GM12872 (cell line): ENCODE results near the gene CYP17A1.

Experiments
- CTCF ChIP-seq: IDR thresholded peaks from 3 replicates; pipeline ENCODE4 v1.5.1; 2011; ENCODE audit warnings: low read depth, mild to moderate bottlenecking, low read length, moderate library complexity; ENCODE audit not compliant: insufficient read depth

CYP17A1 gene

DNA sequence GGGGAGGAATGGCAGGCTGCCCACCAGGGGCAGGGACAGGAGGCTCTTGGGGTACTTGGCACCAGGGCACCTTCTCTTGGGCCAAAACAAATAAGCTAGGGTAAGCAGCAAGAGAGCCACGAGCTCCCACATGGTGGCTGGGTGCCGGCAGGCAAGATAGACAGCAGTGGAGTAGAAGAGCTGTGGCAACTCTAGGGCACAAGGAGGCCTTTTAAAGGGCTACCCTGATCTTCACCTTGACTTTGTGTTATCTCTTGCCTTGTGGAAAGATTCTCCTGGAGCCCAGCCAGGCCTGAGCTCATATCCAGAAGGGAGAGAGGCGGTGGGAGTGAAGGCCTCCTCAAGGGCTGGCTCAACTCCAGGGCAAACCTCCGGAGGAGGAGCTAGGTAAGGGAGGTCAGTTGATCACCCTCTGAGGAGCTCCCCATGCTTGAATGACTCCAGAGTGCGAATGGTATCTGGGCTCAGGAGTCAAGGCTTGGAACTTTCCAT is at the start of gene CYP17A1:
CYP17A1 (minus strand) TSS at position 184 of the 492 bp plus-strand sequence; CDS start at position 132, 52 bp downstream.
- no peak for TF ChIP-seq CTCF

DNA sequence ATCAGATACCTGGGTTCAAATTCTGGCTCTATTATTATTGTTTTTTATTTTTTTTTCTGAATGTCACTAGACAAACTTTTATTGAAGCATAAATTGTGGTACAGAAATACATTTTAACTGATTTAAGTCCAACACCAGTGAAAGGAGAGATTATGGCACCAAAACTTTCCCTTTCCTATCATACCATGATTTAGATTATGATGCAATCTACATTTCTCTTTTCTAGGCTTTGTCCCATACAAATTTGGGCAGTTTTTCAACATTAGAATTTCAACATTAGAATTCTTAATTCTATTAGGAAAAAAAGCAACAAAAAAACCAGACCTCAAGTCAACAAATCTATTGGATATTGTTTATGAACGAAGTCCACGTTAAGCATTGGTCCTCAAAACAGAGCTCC is 43.0 kb upstream of the CYP17A1 start:
- TF ChIP-seq CTCF = no peak

GRCh38 chr10:102878629-102879028 is 41.4 kb upstream of the CYP17A1 start:
- no peak for TF ChIP-seq CTCF

DNA sequence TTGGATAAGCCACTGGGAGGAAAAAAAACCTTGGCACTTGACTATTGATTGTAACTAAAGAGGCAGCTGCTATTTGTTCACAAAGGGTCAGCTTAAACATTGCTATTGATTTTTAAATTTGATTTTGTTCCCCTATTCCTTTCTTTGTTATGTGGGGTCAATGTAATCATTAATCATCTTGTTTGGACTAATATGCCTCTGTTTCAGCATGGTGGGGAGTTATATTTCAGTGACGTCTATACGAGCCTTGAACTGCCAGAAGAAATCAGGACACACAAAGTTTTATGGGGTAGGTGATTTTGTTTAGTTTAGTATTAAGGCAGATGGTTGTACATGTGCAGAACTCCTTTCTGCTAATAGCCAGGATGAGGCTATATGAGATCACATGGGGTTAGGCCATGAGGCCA is 39.5 kb upstream of the CYP17A1 start:
- TF ChIP-seq CTCF = no peak

GRCh38 chr10:102872163-102872562 is 35.0 kb upstream of the CYP17A1 start:
- no peak for TF ChIP-seq CTCF

DNA sequence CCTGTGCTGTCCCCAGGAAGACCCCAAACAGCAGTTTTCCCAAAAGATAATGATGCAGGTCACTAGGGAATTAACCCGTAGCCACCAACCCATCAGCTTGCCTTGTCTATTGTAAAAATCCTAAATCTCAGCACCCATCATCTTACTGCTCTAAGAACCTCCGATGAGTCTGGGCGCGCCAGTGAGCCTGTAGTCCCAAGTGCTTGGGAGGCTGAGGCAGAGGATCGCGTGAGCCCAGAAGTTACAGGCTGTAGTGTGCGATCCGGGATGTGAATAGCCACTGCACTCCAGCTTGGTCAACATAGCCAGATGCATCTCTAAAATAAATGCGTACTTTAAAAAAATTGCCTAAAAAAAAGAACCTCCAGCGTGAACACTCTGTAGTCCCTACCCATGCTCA is 33.0 kb upstream of the CYP17A1 start:
- no peak for TF ChIP-seq CTCF

DNA sequence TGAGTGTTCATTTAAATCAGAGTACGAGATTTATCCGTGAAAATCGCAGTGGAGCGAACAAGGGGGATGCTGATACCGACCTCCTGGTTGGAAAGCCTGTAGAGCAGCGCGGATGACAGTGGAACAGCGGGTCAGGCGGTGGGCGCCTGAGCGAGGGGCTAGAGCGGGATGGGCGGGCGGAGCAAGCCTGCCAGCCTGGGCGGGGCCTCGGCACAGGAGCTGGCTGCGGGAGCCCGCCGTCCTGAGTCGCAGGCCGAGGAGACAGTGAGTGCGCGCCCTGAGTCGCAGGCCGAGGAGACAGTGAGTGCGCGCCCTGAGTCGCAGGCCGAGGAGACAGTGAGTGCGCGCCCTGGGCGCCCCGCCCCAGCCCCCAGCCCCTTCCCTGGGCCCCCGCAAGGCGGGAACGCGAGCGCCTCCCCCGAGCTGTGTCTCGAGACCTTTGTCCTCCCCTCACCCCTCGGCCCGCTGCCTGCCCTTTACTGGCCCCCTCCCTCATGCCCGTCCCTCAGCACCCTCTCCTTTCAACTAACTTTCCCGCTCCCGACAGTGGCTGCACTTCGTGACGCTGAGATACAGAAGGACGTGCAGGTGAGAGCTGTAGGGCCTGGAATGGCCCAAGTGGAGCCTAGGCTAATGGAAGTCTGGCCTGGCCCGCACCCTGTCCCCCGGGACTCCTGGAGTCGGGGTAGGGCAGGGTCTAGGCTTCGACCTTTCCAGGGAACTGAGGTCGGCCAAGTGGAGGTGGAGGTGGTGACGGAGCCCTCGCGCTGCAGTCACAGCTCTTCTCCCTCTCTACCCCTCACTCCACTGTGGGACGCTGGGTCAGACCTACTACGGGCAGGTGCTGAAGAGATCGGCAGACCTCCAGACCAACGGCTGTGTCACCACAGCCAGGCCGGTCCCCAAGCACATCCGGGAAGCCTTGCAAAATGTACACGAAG is 32.3 kb upstream of the CYP17A1 start, which contains the start of gene AS3MT:
AS3MT (plus strand) TSS at position 213 of the 941 bp plus-strand sequence; CDS start at position 336, 123 bp downstream.
- no peak for TF ChIP-seq CTCF
